ENCODE results near the gene KRTAP21-1.
"Not testable (repeated sequence)": the region's sequence is repeated elsewhere in the genome, so short reads cannot be mapped to it uniquely, and the experiment has no call there.

The KRTAP21-1 gene

GRCh38 chr21:30755328-30755727, at the start of gene KRTAP21-1:
KRTAP21-1 (minus strand) TSS chr21:30755428; CDS start chr21:30755378, 50 bp downstream.
- not testable (repeated sequence) for H3K36me3 ChIP-seq (ENCODE audit: control insufficient read depth, insufficient read depth, low read length); H3K4me3 ChIP-seq (ENCODE audit: low read length); H3K27me3 ChIP-seq (ENCODE audit: control insufficient read depth, insufficient read depth, low read length); H3K9ac ChIP-seq (ENCODE audit: low read length); H3K4me1 ChIP-seq (ENCODE audit: control insufficient read depth, insufficient read depth, low read length); H3K27ac ChIP-seq (ENCODE audit: low read depth, low read length)

GRCh38 chr21:30800605-30801004, 45.4 kb upstream of the KRTAP21-1 start:
- no peak overlapping the region for H3K9ac ChIP-seq (ENCODE audit: low read length)
- H3K27ac ChIP-seq (ENCODE audit: low read depth, low read length), result no peak overlapping the region
- no peaks in the 10 kb centered on the region for H3K27me3 ChIP-seq (ENCODE audit: control insufficient read depth, insufficient read depth, low read length)
- no peaks in the 10 kb centered on the region for H3K4me1 ChIP-seq (ENCODE audit: control insufficient read depth, insufficient read depth, low read length)
- H3K36me3 ChIP-seq (ENCODE audit: control insufficient read depth, insufficient read depth, low read length), result no peaks in the 10 kb centered on the region
- H3K4me3 ChIP-seq (ENCODE audit: low read length), result no peak overlapping the region

GRCh38 chr21:30793581-30794314, 38.5 kb upstream of the KRTAP21-1 start:
- Histone ChIP-seq H3K4me1 (ENCODE audit: control insufficient read depth, insufficient read depth, low read length) (no peaks in the 10 kb centered on the region), H3K27ac (ENCODE audit: low read depth, low read length) (no peak overlapping the region), H3K9ac (ENCODE audit: low read length) (no peak overlapping the region), H3K4me3 (ENCODE audit: low read length) (no peak overlapping the region), H3K27me3 (ENCODE audit: control insufficient read depth, insufficient read depth, low read length) (no peaks in the 10 kb centered on the region), H3K36me3 (ENCODE audit: control insufficient read depth, insufficient read depth, low read length) (no peaks in the 10 kb centered on the region)

- no peaks in the 10 kb centered on the region for H3K36me3 ChIP-seq (ENCODE audit: control insufficient read depth, insufficient read depth, low read length)
- H3K9ac ChIP-seq (ENCODE audit: low read length), result no peak overlapping the region
- H3K27me3 ChIP-seq (ENCODE audit: control insufficient read depth, insufficient read depth, low read length), result no peaks in the 10 kb centered on the region
- no peaks in the 10 kb centered on the region for H3K4me1 ChIP-seq (ENCODE audit: control insufficient read depth, insufficient read depth, low read length)
- no peak overlapping the region for H3K27ac ChIP-seq (ENCODE audit: low read depth, low read length)
- no peak overlapping the region for H3K4me3 ChIP-seq (ENCODE audit: low read length)
These were observed 24.0 kb upstream of the KRTAP21-1 start for GRCh38 chr21:30779249-30779648.

GRCh38 chr21:30769724-30770431, 14.7 kb upstream of the KRTAP21-1 start:
- no peaks in the 10 kb centered on the region for H3K4me1 ChIP-seq (ENCODE audit: control insufficient read depth, insufficient read depth, low read length)
- H3K27ac ChIP-seq (ENCODE audit: low read depth, low read length), result no peak overlapping the region
- no peaks in the 10 kb centered on the region for H3K27me3 ChIP-seq (ENCODE audit: control insufficient read depth, insufficient read depth, low read length)
- H3K9ac ChIP-seq (ENCODE audit: low read length), result no peak overlapping the region
- H3K36me3 ChIP-seq (ENCODE audit: control insufficient read depth, insufficient read depth, low read length), result no peaks in the 10 kb centered on the region
- H3K4me3 ChIP-seq (ENCODE audit: low read length), result no peak overlapping the region

GRCh38 chr21:30760776-30761175, 5.5 kb upstream of the KRTAP21-1 start:
- Histone ChIP-seq H3K27me3 (ENCODE audit: control insufficient read depth, insufficient read depth, low read length) (no peaks in the 10 kb centered on the region), H3K4me1 (ENCODE audit: control insufficient read depth, insufficient read depth, low read length) (no peaks in the 10 kb centered on the region), H3K9ac (ENCODE audit: low read length) (no peak overlapping the region), H3K4me3 (ENCODE audit: low read length) (no peak overlapping the region), H3K36me3 (ENCODE audit: control insufficient read depth, insufficient read depth, low read length) (no peaks in the 10 kb centered on the region), H3K27ac (ENCODE audit: low read depth, low read length) (no peak overlapping the region)

GRCh38 chr21:30758306-30758705, 3.1 kb upstream of the KRTAP21-1 start:
- Histone ChIP-seq H3K4me1 (ENCODE audit: control insufficient read depth, insufficient read depth, low read length) (no peaks in the 10 kb centered on the region), H3K27ac (ENCODE audit: low read depth, low read length) (no peak overlapping the region), H3K9ac (ENCODE audit: low read length) (no peak overlapping the region), H3K36me3 (ENCODE audit: control insufficient read depth, insufficient read depth, low read length) (no peaks in the 10 kb centered on the region), H3K27me3 (ENCODE audit: control insufficient read depth, insufficient read depth, low read length) (no peaks in the 10 kb centered on the region), H3K4me3 (ENCODE audit: low read length) (no peak overlapping the region)

GRCh38 chr21:30747159-30747558, 8.1 kb downstream of the KRTAP21-1 start, which contains the start of gene KRTAP21-2:
KRTAP21-2 (minus strand) TSS chr21:30747259; CDS start chr21:30747202, 57 bp downstream.
- Histone ChIP-seq H3K27me3 (ENCODE audit: control insufficient read depth, insufficient read depth, low read length) (no peaks in the 10 kb centered on the region), H3K4me3 (ENCODE audit: low read length) (no peak within 1 kb of the TSS), H3K9ac (ENCODE audit: low read length) (no peak within 1 kb of the TSS), H3K27ac (ENCODE audit: low read depth, low read length) (no peak within 1 kb of the TSS), H3K4me1 (ENCODE audit: control insufficient read depth, insufficient read depth, low read length) (no peaks in the 10 kb centered on the region), H3K36me3 (ENCODE audit: control insufficient read depth, insufficient read depth, low read length) (no peaks in the 10 kb centered on the region)

GRCh38 chr21:30740462-30740861, 14.8 kb downstream of the KRTAP21-1 start:
- Histone ChIP-seq H3K27ac (ENCODE audit: low read depth, low read length) (no peak overlapping the region), H3K36me3 (ENCODE audit: control insufficient read depth, insufficient read depth, low read length) (no peaks in the 10 kb centered on the region), H3K4me1 (ENCODE audit: control insufficient read depth, insufficient read depth, low read length) (no peaks in the 10 kb centered on the region), H3K4me3 (ENCODE audit: low read length) (no peak overlapping the region), H3K27me3 (ENCODE audit: control insufficient read depth, insufficient read depth, low read length) (no peaks in the 10 kb centered on the region), H3K9ac (ENCODE audit: low read length) (no peak overlapping the region)

GRCh38 chr21:30733026-30733425, 22.2 kb downstream of the KRTAP21-1 start:
- H3K36me3 ChIP-seq (ENCODE audit: control insufficient read depth, insufficient read depth, low read length), result no peaks in the 10 kb centered on the region
- no peak overlapping the region for H3K4me3 ChIP-seq (ENCODE audit: low read length)
- no peak overlapping the region for H3K27ac ChIP-seq (ENCODE audit: low read depth, low read length)
- no peaks in the 10 kb centered on the region for H3K4me1 ChIP-seq (ENCODE audit: control insufficient read depth, insufficient read depth, low read length)
- no peak overlapping the region for H3K9ac ChIP-seq (ENCODE audit: low read length)
- no peaks in the 10 kb centered on the region for H3K27me3 ChIP-seq (ENCODE audit: control insufficient read depth, insufficient read depth, low read length)

- Histone ChIP-seq H3K4me1 (ENCODE audit: control insufficient read depth, insufficient read depth, low read length) (no peaks in the 10 kb centered on the region), H3K36me3 (ENCODE audit: control insufficient read depth, insufficient read depth, low read length) (no peaks in the 10 kb centered on the region), H3K9ac (ENCODE audit: low read length) (no peak overlapping the region), H3K4me3 (ENCODE audit: low read length) (no peak overlapping the region), H3K27ac (ENCODE audit: low read depth, low read length) (no peak overlapping the region), H3K27me3 (ENCODE audit: control insufficient read depth, insufficient read depth, low read length) (no peaks in the 10 kb centered on the region)
These were observed 28.5 kb downstream of the KRTAP21-1 start for GRCh38 chr21:30726726-30727125.

- H3K27me3 ChIP-seq (ENCODE audit: control insufficient read depth, insufficient read depth, low read length), result no peaks in the 10 kb centered on the region
- no peaks in the 10 kb centered on the region for H3K4me1 ChIP-seq (ENCODE audit: control insufficient read depth, insufficient read depth, low read length)
- no peaks in the 10 kb centered on the region for H3K36me3 ChIP-seq (ENCODE audit: control insufficient read depth, insufficient read depth, low read length)
- no peak overlapping the region for H3K4me3 ChIP-seq (ENCODE audit: low read length)
- no peak overlapping the region for H3K27ac ChIP-seq (ENCODE audit: low read depth, low read length)
- H3K9ac ChIP-seq (ENCODE audit: low read length), result no peak overlapping the region
These were observed 35.8 kb downstream of the KRTAP21-1 start for GRCh38 chr21:30719401-30719800.
